Femur (tissue), 1 donor: ENCODE results near the gene CACNA1C.

ENCODE experiments used
- DNase-seq: peaks from one replicate; pipeline ENCODE4 v3.0.0-alpha.2; 2017

CACNA1C gene

GRCh38 chr12:2052826-2053678 lies at the start of gene CACNA1C:
Gene CACNA1C, plus strand, starts transcription at chr12:2052987. Its CDS starts 576 bp downstream, at chr12:2053563.
- DNase-seq, result peak; percentile 79

- DNase-seq, result no peak
These were observed 49.1 kb upstream of the CACNA1C start for GRCh38 chr12:2003676-2004112.

- peak; percentile 98 for DNase-seq
These were observed 48.5 kb upstream of the CACNA1C start, which contains the start of gene DCP1B for GRCh38 chr12:2004113-2004929. Gene DCP1B, minus strand, starts transcription at chr12:2004457. Its CDS starts 26 bp downstream, at chr12:2004431.

- no peak for DNase-seq
These were observed 44.1 kb upstream of the CACNA1C start for GRCh38 chr12:2008677-2009076.

GRCh38 chr12:2009623-2010022 lies 43.2 kb upstream of the CACNA1C start:
- DNase-seq, result no peak

- DNase-seq, result no peak
These were observed 40.9 kb upstream of the CACNA1C start for GRCh38 chr12:2011643-2012607.

- no peak for DNase-seq
These were observed 39.7 kb upstream of the CACNA1C start for GRCh38 chr12:2013086-2013485.

GRCh38 chr12:2013527-2014223 lies 39.1 kb upstream of the CACNA1C start:
- no peak for DNase-seq

GRCh38 chr12:2014231-2014630 lies 38.6 kb upstream of the CACNA1C start:
- no peak for DNase-seq

GRCh38 chr12:2016862-2017545 lies 35.8 kb upstream of the CACNA1C start:
- no peak for DNase-seq

- no peak for DNase-seq
These were observed 35.0 kb upstream of the CACNA1C start for GRCh38 chr12:2017546-2018337.

- DNase-seq, result no peak
These were observed 34.4 kb upstream of the CACNA1C start for GRCh38 chr12:2018391-2018790.

GRCh38 chr12:2019126-2019525 lies 33.7 kb upstream of the CACNA1C start:
- DNase-seq, result no peak

- DNase-seq, result no peak
These were observed 32.3 kb upstream of the CACNA1C start for GRCh38 chr12:2020511-2020910.

GRCh38 chr12:2023365-2023764 lies 29.4 kb upstream of the CACNA1C start:
- DNase-seq, result no peak

- DNase-seq, result no peak
These were observed 25.4 kb upstream of the CACNA1C start for GRCh38 chr12:2027351-2027750.

GRCh38 chr12:2029851-2030250 lies 22.9 kb upstream of the CACNA1C start:
- DNase-seq, result no peak

GRCh38 chr12:2032506-2032905 lies 20.3 kb upstream of the CACNA1C start:
- DNase-seq, result no peak

- peak; percentile 85 for DNase-seq
These were observed 18.0 kb upstream of the CACNA1C start for GRCh38 chr12:2034633-2035430.
